GM18505 (cell line): Measurements from ENCODE around the gene HELZ2.

Experiments
- ATAC-seq: cut with Tn5 transposase; IDR thresholded peaks from one replicate; pipeline ENCODE4 v1.9.1; 2021; ENCODE audit not compliant: unreplicated experiment
- POLR2A ChIP-seq: IDR thresholded peaks from 4 replicates; pipeline ENCODE4 v1.6.1; 2011; ENCODE audit warnings: borderline replicate concordance; ENCODE audit not compliant: insufficient read depth, insufficient read length; ENCODE audit errors: extremely low read depth

Gene HELZ2

DNA sequence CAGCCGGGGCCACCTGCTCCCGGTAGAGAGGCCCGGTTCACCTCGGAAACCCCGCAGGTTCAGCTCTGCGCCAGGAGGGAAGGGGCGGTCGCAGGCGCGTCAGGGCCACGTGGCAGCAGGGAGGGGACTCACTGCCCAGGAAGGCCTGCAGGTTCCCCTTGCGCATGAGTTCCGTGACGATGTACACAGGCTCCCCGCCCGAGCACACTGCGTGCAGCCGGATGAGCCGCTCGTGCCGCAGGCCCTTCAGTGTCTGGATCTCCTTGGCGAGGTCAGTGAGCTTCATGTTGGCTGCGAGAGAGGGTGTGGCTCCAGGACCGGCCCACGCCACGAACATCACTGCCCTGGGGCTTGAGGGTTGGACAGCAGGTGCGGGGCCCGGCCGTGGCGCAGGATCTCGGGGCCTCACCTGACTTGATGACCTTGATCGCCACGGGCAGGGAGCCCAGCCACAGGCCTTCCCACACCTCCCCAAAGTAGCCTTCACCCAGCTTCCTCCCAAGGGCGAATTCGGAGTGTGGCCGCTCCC is 31.9 kb downstream of the HELZ2 start:
- no peak for TF ChIP-seq POLR2A
- ATAC-seq = no peak

DNA sequence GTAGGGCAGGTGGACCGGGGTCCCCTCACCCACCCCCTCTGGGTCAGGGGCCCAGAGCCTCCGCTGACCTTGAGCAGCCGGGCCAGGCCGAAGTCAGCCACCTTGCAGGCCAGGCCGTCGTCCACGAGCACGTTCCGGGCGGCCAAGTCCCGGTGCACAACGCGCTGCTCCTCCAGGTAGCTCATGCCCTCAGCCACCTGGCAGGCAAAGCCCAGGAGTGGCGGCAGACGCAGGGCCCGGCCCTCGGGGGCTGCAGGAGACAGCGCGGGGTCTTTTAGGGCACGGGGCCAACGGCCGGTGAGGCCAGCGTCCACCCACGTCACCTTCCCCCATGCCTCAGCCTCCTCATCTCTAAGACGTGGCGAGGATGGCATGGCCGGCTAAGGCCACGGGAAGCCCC is 32.7 kb downstream of the HELZ2 start:
- TF ChIP-seq POLR2A = no peak
- ATAC-seq = no peak

DNA sequence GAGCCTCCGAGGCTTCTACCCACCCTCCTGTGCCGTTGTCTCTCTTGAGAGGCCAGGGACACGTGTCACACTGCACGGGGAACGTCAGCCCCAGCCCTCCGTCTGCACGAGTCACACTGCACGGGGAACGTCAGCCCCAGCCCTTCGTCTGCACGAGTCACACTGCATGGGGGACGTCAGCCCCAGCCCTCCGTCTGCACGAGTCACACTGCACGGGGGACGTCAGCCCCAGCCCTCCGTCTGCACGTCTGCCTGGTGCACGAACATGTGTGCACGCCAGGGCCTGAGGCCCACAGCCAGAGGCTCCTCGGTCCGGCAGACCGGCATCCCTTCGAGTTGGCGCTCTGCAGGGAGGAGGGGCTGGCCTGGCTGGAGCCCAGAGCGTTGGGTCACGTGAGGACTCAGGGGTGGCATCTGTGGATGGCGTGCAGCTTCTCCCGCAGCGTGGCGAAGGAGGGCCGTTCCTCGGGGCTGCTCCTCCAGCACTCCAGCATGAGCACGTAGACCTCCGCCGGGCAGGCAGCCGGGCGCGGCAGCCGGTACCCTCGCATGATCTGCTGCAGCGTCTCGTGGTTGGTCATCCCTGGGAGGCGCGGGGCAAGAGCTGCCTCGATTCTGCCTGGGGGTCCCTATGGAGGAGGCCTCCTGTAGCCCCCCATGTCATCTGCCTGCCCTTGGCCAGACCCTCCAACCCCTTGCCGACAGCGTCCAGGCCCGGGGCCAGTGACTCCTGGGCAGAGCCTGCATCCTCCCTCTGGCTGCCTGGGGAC is 33.4 kb downstream of the HELZ2 start:
- no peak for TF ChIP-seq POLR2A
- no peak for ATAC-seq

DNA sequence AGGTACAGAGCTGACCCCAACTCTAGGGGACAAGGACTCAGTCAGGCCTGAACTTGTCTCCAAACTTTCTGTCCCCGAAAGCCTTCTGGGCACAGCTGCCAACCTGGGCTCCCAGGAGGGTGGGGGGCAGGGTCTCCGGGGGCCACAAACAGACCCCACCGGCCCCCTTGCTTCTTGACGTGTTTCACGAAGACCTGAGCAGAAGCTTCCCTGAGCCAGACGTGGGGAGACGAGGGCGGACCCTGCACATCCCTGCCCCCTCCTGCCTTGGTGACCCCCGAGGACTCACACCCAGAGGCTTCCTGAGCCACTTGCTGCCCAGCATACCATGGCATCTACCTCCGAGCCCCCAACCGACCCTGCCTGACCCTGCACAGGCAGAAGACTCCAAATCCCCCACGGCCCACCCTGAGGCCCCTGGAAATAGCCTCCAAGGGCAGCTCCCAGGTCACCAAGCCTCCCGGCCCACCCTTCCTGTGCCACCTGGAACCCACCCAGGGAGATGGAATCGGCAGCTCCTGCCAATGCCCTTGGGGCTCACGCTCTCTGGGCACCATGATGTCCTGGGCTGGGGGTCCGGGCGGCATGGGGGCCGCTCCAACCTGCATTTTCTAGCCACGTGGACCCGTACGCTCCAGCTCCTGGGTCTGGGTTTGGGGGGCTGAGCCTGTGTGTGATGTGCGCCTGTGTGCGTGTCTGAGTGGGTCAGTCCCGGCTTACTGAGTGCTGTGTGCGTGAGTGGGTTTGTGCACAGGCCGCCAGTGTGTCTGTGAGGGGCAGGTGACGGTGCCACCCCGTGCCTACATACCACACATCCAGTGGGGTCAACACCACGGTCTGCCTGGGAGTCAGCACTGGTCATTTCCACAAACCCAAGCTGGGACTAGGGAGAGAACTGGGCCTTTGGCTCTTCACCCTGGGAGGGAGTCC is 34.3 kb downstream of the HELZ2 start:
- TF ChIP-seq POLR2A = no peak

DNA sequence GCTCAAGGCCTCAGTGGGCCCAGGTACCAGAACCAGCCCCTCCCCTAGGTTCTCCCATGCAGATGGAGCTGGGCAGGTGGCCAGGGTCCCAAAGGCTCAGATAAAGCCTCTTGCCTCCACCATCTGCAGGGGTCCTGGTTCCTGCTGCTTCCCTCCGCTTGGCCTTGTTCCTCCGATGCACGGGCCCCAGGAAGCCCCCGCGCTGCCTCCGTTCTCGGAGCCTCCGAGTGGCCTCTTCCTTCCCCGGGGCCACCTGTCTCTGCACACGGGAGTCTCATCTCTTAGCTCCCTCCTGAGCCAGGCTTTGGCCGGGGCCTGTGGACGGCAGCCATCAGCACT is 35.0 kb downstream of the HELZ2 start:
- ATAC-seq = no peak
- TF ChIP-seq POLR2A = no peak

More for the DNA sequence above, 34.3 kb downstream of the HELZ2 start:
- no peak for ATAC-seq

DNA sequence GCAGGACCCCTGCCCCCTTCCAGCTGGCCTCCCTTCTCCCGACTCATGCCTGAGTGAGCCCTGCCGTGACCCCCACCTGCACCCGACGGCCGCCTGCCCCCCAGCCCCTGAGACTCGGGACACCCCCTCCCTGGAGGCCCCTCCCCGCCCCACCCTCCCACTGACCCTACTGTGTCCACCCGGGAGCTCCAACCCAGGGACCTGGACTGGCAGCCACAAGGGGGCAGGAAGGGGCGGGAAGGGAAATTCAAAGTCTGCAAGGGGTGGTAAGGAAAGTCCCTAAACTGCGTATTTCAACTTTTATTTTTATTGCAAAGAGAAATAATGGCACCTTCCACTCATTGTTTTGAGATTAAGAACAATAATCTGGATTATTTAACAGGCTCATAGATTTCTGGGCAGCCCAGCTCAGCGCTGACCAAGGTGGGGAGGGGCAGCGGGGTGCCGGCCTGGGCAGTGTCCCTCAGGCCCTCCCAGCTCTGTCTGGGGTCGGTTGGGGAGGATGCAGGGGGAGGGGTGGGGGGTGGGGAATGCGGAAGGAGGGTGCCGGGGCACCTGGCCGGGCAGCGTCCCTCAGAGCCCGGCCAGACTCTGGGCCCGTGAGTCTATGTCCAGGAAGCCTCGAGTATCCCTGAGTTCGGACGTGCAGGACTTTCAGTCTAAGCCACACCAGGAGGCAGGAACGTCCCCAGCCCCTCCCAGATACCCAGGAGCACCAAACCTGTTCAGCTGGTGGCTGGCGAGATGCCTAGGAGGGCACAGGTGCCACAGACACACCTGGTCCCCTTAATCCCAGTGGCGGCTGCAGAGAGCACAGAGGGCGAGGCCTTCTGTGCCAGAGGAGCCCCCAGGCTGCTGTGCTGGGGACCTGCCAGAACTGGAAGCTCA is 35.6 kb downstream of the HELZ2 start:
- no peak for ATAC-seq
- no peak for TF ChIP-seq POLR2A

DNA sequence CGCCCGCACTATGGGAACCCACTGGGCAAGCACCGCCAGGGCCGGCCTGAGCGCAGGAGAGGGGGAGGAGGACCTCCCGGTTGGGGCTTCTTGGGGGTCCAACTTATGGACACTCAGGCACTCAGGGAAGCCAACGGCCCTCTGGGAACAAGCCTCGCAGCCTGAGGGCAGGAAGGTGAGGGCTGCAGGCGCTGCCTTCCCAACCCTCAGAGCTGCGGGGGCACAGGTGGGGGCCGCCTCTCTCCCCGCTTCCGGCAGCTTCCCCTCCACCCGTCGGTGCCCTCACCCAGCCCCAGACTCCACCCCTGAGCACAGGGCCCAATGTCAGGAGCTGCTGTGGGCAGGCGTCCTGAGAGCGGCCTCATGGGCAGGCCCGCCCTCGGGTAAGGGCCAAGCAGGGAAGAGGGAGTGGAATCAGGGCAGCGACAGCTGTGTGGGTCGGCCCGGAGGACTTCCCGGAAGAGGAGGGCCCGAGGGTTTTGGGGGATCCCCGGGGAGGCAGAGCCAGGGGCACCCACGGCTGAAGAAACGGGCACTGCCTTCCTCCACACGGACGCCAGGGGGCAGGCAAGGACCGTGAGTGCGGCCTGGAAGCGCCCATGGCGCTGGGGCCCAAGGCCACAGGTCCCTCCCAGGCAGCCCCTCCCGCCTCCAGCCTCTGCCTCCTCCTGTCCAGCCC is 36.4 kb downstream of the HELZ2 start:
- ATAC-seq = peak; percentile 80
- peak; percentile 78 for TF ChIP-seq POLR2A

DNA sequence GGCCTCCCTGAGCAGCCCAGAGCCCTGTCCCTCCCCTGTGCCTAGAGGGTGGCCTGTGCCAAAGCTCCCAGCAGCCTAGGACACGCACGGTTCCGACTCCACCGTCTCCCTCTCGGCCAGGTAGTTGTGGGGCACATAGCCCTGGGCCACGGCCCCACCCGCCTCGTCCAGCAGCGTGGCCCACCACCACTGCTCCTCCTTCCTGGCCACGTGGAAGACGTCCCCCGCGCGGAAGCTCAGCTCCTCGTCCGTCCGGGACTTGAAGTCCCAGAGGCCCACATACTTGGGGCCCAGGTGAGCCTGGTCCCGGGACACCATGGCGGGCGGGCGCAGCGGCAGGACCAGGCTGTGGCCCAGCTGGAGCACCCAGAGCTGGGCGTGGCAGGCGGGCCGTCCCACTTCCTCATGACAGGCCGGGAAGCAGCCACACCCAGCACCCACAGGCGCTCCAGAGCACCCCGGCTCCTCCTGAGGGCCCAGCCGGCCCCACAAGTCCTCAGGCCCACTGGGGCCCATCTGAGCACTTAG is 37.0 kb downstream of the HELZ2 start, which contains the start of gene PTK6:
Gene PTK6, minus strand, starts transcription at position 380 of the 528 bp plus-strand sequence. Its CDS starts 62 bp downstream, at position 318.
- peak; percentile 11 for ATAC-seq

DNA sequence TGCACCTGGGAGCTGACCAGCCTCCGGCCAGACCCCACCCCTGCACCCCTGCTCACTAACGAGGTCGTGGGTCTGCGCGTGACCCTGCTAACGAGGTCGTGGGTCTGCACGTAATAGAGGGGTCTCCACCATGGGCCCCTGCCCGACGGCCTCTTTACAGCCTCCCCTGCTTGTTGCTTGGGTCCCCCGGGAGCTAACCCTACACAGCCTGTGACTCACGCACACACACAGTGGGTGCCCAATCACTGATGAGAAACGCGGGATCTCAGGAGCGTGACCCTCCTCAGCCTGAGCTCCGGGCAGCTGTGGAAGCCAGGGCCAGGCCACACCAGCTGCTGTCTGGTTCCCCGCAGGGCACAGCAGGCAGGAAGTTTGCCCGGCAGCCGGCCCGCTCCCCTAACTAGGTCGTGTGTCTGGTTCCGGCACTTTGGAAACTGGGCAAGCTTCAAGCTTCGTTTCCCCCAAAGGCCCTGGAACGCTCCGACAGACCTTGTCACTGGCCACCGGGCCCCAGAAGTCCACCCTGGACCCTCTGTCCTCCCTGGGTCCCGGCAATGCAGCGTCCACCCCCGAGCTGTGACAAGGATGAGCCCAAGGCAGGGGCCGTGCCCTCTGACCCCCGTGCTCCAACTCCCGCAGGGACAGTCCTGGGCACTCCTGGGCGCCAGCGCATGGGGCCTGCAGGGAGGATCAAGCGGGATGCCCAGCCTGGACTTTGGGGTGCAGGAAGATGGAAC is 37.6 kb downstream of the HELZ2 start:
- ATAC-seq = no peak
- no peak for TF ChIP-seq POLR2A

More for the DNA sequence above, 37.0 kb downstream of the HELZ2 start, which contains the start of gene PTK6:
- TF ChIP-seq POLR2A = no peak

DNA sequence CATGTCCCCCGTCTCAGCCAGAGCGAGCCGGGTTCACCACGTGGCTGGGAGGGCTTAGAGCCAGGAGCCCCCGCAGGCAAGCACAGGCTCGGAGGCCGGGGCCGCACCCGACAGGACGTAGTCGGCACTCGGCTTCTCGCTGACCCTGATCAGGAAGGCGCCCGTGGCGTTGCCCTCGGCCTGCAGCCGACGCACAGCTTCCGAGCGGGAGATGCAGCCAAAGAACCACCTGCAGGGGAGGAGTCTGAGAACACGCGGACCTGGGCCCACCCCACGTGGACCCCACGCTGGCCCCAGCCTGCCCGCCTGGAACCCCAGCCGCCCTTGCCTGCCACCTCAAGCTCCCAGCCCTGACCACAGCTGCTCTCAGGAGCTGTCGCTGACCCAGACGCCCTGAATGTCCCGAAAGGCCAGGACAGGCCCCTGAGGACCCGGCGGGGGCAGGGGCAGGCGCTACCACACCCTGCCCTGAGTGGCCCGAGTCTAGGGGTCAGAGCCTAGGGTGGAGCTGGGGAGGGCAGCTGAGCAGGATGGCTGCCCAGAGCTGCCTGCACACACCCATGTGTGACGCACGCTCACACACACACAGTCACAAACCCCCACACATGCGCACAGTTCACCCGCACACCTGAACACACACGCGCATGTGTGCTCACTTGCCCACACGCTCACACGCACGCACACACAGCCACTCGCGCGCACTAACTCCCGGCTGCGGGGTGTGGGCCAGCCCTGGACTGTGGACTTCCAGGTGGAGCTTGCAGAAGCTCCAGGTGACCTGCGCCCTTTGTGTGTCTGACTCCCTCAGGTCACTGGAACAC is 39.0 kb downstream of the HELZ2 start:
- TF ChIP-seq POLR2A = no peak
- ATAC-seq = no peak

DNA sequence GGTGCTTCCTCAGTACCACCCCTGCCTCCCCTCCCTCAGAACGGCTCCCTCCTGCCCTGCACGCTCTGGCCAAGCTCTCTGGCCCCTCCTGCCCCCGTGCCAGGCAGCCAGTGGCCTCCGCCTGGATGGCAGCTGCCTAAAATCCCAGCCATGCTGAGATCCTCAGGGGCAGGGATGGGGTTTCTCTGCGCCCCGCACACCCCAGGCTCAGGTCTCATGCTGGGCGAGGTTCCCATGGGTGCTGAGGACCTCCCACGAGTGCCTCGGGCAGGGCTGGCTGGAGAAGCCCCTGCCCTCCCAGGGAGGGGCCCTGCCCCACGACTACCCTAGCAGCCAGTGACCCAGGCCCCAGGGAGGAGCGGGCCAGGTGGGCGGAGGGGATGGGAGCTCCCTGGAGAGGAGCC is 39.6 kb downstream of the HELZ2 start:
- ATAC-seq = no peak
- TF ChIP-seq POLR2A = no peak
